KMS-11 (cell line): ENCODE results near the gene HEPN1.

Experiments used
- H2AFZ ChIP-seq: fragments of 200-600 bp; sonication (generic); 2 replicates; pipeline ENCODE4 v1.6.1; 2016; ENCODE audit warnings: antibody characterized with exemption, mixed run types, low read depth
- H3K27ac ChIP-seq: fragments of 200-600 bp; sonication (generic); 2 replicates; pipeline ENCODE4 v1.6.1; 2016; ENCODE audit warnings: mild to moderate bottlenecking, mixed run types
- H3K27me3 ChIP-seq: fragments of 200-600 bp; sonication (generic); 2 replicates; pipeline ENCODE4 v1.6.1; 2017; ENCODE audit warnings: mild to moderate bottlenecking, low read depth, mixed run types, moderate library complexity; ENCODE audit not compliant: insufficient read depth
- H3K36me3 ChIP-seq: fragments of 200-600 bp; sonication (generic); 2 replicates; pipeline ENCODE4 v1.6.1; 2017; ENCODE audit warnings: mild to moderate bottlenecking, mixed run types; ENCODE audit not compliant: insufficient read depth
- H3K4me1 ChIP-seq: fragments of 200-600 bp; sonication (generic); 2 replicates; pipeline ENCODE4 v1.6.1; 2016; ENCODE audit warnings: mild to moderate bottlenecking, low read depth, mixed run types; ENCODE audit not compliant: poor library complexity, severe bottlenecking
- H3K4me2 ChIP-seq: fragments of 200-600 bp; sonication (generic); 2 replicates; pipeline ENCODE4 v1.7.0; 2016; ENCODE audit warnings: mild to moderate bottlenecking, mixed run types
- H3K4me3 ChIP-seq: fragments of 200-600 bp; sonication (generic); IDR thresholded peaks from 2 replicates; pipeline ENCODE4 v1.6.1; 2017; ENCODE audit warnings: low read depth, low read length, mixed read lengths; ENCODE audit not compliant: insufficient read depth
- H3K79me2 ChIP-seq: fragments of 200-600 bp; sonication (generic); 2 replicates; pipeline ENCODE4 v1.6.1; 2016; ENCODE audit warnings: low read depth, mixed run types; ENCODE audit not compliant: insufficient read depth
- H3K9ac ChIP-seq: fragments of 200-600 bp; sonication (generic); 2 replicates; pipeline ENCODE4 v1.6.1; 2016; ENCODE audit warnings: mild to moderate bottlenecking, mixed run types
- H4K20me1 ChIP-seq: fragments of 200-600 bp; sonication (generic); 2 replicates; pipeline ENCODE4 v1.6.1; 2016; ENCODE audit warnings: mild to moderate bottlenecking, mixed run types; ENCODE audit not compliant: insufficient read depth
- TF ChIP-seq, protein P1 (sequence below): fragments of 200-600 bp; sonication (generic); conservative IDR thresholded peaks from 2 replicates; pipeline ENCODE4 v1.6.1; 2017; ENCODE audit warnings: low read depth, mild to moderate bottlenecking, antibody characterized with exemption, low read length, moderate library complexity, mixed read lengths

Gene HEPN1

GRCh38 chr11:124928942-124929665 is 10.1 kb downstream of the HEPN1 start:
- TF ChIP-seq, protein P1, sequence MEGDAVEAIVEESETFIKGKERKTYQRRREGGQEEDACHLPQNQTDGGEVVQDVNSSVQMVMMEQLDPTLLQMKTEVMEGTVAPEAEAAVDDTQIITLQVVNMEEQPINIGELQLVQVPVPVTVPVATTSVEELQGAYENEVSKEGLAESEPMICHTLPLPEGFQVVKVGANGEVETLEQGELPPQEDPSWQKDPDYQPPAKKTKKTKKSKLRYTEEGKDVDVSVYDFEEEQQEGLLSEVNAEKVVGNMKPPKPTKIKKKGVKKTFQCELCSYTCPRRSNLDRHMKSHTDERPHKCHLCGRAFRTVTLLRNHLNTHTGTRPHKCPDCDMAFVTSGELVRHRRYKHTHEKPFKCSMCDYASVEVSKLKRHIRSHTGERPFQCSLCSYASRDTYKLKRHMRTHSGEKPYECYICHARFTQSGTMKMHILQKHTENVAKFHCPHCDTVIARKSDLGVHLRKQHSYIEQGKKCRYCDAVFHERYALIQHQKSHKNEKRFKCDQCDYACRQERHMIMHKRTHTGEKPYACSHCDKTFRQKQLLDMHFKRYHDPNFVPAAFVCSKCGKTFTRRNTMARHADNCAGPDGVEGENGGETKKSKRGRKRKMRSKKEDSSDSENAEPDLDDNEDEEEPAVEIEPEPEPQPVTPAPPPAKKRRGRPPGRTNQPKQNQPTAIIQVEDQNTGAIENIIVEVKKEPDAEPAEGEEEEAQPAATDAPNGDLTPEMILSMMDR = no peak
- H3K4me1 ChIP-seq = no peaks in the 10 kb centered on the region

GRCh38 chr11:124930799-124931198 is 11.7 kb downstream of the HEPN1 start:
- H3K27me3 ChIP-seq = no peaks in the 10 kb centered on the region
- no peaks in the 10 kb centered on the region for H3K4me1 ChIP-seq
- no peak overlapping the region for H2AFZ ChIP-seq
- H3K9ac ChIP-seq = no peak overlapping the region
- no peaks in the 10 kb centered on the region for H3K79me2 ChIP-seq
- H3K4me3 ChIP-seq = no peak overlapping the region
- TF ChIP-seq, protein P1 = no peak
- no peak overlapping the region for H3K27ac ChIP-seq
- H4K20me1 ChIP-seq = no peaks in the 10 kb centered on the region
- H3K36me3 ChIP-seq = no peaks in the 10 kb centered on the region
- H3K4me2 ChIP-seq = no peak overlapping the region

More at GRCh38 chr11:124928942-124929665, 10.1 kb downstream of the HEPN1 start:
- Histone ChIP-seq H3K4me3 (no peak overlapping the region), H4K20me1 (no peaks in the 10 kb centered on the region), H3K27ac (no peak overlapping the region), H3K27me3 (no peaks in the 10 kb centered on the region), H3K9ac (no peak overlapping the region), H3K36me3 (no peaks in the 10 kb centered on the region), H3K4me2 (no peak overlapping the region), H2AFZ (no peak overlapping the region), H3K79me2 (no peaks in the 10 kb centered on the region)

DNA sequence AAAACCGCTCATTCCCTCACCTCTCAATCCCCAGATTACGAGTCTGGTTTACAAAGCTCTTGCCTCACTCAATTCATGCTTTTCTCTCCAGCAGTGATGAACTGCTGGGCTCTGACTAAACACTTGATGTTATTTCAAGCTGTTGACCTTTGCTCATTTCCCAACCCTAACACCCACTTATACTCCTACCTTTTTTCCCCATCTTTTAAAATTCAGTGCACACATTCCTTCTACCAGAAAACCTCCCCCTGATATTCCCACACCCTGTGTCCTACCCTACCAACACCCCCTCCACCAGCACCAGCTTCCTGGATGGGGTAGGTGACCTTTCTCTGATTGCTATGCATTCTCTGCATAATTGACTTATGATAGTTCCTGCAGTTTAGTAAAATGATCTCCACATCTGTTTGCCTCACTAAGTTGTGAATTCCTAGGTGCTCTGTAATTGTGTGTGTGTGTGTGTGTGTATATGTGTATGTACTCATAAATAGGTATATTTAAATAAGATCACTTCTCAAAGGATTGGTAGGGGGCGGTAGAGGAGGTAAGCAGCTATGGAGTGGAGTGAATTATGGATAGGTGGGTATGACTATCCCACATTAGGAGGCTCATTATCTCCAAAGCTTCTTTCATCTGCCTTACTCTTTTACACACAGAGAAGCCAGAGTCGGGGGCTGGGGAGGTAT is 16.0 kb downstream of the HEPN1 start:
- Histone ChIP-seq H3K4me2 (no peak overlapping the region), H4K20me1 (no peaks in the 10 kb centered on the region), H3K9ac (no peak overlapping the region), H3K4me3 (no peak overlapping the region), H2AFZ (no peak overlapping the region), H3K27me3 (no peaks in the 10 kb centered on the region), H3K4me1 (no peaks in the 10 kb centered on the region), H3K79me2 (no peaks in the 10 kb centered on the region), H3K36me3 (no peaks in the 10 kb centered on the region), H3K27ac (no peak overlapping the region)
- TF ChIP-seq, protein P1 = no peak

DNA sequence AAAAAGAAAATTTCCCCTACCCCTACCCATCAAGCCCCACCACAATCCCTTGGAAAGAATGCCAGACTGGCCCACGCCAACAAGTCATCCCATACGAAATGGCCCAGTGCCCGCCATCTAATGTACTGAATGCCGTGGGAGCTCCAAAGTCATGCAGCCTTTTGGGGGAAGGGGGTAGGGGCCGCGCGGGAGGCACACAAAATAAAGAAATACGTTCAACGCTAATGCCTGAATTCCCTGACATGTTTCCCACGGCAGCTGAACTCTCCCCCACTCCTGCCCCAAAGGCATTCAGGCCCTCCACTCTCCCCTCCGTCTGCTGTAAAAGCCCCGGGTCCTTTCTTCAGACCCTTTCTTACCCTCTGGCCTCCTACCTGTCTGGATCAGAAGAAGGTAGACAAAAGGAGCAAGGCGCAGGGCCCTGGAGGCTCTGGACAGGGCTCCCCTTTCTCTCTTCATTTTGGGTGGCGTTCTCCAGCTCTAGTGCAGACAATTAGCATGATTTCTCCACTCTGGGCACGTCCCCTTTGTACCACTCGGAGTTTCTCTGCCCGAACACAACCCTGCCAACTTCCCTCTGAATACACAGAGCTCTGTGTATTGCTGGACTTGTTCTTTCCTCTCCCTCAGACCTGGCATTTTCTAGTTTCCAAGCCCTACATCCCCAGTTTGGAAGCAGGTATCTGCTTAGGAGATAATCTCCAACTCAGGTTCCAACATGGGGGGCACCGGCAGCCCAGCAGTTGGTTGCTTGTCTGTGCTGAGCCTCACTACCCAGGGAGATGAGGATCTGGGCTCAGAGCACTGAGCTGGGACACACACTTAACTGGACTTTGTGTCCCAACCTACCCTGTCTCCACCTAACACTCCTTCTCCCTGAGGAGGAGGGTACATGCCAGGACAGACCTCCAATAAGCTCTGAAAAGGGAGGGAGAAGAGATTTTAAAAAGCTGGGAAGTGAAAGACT is 16.8 kb downstream of the HEPN1 start, which contains the start of gene HEPACAM:
Gene HEPACAM, minus strand, starts transcription at position 500 of the 967 bp plus-strand sequence. Its CDS starts 41 bp downstream, at position 459.
- TF ChIP-seq, protein P1 = no peak
- Histone ChIP-seq H3K4me1 (no peaks in the 10 kb centered on the region), H3K9ac (no peak within 1 kb of the TSS), H3K4me3 (no peak within 1 kb of the TSS), H4K20me1 (no peaks in the 10 kb centered on the region), H3K4me2 (no peak within 1 kb of the TSS), H3K79me2 (no peaks in the 10 kb centered on the region), H2AFZ (no peak within 1 kb of the TSS), H3K36me3 (no peaks in the 10 kb centered on the region), H3K27me3 (no peaks in the 10 kb centered on the region), H3K27ac (no peak within 1 kb of the TSS)
